GM19467 (cell line): ENCODE measurements around the gene AMN.

Experiments used
- ATAC-seq: cut with Tn5 transposase; IDR thresholded peaks from one replicate; pipeline ENCODE4 v1.9.1; 2021; ENCODE audit warnings: mild to moderate bottlenecking, moderate library complexity; ENCODE audit not compliant: unreplicated experiment

Gene AMN

GRCh38 chr14:102942069-102942468 is 19.6 kb downstream of the AMN start:
- ATAC-seq, result no peak

DNA sequence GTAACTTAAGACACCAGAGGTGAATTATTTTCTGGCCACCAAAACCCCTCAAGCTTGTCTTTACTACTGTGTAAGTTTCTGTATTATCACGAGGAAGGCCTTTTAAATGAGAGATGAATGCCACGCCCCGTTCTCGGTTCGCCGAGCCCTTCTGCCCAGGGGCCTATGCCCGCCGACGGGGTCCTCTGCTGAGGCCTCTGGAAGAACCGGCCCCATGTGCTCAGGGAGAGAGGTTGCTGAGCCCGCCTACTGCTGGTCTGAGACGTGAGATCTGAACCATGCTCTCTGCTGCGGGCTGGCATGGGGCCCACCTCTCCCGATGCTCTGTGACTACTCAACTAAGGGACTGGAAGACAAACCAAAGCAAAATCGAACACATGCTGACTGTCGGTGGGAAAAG is 21.0 kb downstream of the AMN start:
- no peak for ATAC-seq

DNA sequence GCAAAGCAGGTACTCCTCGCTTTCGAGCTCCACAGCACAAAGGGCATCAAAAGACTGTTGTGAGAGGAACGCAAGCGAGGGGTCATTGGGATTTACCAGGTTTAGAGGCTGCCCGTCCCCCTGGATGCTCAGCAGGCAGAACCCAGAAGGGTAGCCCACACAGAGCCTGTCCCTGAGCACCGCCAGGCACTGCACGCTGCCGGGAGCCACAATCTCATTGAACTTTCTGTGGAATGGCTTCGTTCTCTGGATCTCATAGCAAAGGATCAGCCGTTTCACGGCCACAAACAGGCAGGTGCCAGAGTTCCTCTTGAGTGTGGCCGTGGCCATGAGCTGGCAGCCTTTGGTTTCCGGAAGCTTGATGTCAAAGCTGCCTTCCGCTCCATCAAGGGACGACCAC is 21.5 kb downstream of the AMN start:
- ATAC-seq, result no peak

DNA sequence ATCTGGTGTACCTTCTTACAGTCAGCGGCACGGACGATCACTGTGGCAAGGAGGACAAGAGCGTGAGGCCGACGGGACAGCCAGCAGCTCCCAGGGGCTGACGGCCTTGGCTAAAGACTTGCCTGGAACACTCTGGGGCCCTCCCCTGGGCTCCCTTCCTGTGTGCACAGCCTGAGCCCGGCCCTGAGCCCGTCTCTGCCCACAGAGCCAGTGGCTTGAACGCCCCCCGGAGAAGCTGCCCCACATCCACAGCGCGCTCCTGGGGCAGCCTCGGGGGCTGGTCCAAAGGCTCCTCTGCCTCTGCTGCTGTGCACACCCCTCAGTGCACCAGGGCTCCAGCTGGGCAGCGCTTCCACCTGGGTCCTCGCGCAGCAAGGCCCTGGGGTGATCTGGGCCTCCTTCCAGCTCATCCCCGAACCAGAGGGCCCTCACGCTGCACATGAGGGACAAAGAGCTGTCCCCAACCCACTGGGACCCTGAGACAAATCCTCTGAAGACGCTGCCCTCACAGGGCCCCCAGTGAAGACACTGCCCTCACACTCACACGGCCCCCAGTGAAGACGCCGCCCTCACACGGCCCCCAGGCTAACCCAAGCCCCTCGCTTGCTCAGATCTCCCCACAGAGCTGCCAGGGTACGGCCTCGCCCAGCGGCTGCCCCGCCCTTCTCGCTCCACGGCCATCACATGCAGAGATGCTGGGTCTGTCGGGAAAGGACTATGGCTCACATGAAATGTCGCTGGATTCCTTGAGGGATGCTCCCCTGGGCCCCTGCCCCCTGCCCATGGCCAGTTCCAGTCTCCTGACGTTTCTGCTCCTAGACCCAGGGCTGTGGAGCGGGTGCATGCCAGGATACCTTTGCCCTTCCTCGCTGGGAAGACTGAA is 22.2 kb downstream of the AMN start:
- no peak for ATAC-seq

DNA sequence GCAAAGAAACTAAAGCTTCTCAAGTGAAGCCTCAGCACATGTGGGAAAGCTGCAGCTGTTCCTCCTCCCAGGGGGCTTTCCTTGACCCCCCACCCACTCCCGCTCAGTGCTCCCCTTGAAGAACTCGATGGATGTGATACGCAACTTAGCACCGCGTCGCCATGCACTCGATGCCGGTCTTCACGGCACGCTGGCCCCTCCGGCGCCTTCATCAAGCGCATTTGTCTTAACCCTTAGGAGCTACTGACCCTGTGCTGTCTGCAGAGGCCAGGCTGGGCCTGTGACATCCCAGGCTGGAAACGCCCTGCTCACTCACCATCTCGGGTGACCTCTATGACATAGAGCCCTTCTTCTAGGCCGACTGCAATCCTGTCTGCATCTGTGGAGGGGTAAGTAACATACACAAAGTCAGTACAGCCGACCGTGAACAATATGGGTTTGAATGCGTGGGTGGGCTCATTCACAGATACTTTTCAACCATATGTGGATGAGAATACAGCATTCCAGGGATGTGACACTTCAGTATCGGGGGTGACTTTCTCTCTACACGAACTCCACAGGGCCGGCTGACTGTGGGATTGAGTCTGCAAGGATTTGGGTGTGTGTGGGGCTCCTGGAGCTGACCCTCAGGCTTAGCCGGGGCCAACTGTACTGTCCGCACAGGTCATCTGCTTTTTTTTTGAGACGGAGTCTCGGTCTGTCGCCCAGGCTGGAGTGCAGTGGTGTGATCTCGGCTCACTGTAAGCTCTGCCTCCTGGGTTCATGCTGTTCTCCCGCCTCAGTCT is 23.1 kb downstream of the AMN start:
- no peak for ATAC-seq

DNA sequence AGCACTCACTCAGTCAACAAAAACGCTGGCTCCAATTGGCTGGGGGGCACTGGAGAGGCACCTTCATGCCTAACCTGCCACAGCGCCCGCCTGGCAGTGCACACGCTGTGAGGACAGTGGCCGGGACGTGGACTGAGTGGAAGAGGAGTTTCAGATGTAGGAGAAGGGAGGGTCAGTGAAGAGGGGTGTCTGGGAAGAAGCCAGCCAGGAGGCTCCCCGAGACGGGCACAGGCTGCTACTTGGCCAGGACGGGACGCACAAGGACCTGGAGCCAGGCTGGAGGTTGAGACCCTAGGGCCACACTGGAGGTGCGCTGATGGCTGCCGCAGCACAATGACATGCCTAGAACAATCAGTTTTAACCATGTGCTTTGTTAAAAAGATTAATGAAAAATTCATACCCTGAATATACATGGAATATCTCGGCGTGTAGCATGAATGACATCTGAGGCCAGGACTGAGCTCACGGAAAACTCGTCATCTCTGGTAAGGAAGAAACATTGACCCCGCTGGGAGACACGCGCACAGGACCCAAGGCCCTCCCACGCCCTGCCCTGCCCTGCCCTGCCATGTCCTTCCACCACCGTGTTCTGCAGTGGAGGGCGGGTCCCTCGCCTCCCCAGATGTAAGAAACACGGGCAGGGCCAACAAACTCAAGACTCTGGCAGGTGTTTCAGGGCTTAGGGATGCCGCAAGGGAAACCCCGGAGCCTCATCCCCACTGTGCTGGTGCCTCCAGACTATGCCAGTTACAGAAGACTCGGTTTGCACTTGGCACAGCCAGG is 25.0 kb downstream of the AMN start:
- no peak for ATAC-seq

DNA sequence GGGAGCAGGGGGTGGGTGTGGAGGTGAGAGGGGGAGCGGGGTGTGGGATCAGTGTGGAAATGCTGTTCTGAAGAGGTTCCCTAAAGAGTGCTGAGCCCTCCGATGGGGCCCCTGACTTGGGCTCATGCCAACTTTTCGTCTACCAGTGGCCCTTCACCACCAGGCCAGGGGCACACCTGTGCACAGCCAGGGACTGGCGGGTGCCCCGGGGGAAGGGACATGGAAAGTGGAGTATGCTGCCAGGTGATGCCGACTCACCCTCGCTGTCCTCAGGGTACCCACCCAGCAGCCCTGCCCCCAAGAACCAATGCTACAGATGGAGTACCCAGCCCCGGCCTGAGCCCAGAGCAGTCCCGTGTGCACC is 26.2 kb downstream of the AMN start:
- no peak for ATAC-seq

DNA sequence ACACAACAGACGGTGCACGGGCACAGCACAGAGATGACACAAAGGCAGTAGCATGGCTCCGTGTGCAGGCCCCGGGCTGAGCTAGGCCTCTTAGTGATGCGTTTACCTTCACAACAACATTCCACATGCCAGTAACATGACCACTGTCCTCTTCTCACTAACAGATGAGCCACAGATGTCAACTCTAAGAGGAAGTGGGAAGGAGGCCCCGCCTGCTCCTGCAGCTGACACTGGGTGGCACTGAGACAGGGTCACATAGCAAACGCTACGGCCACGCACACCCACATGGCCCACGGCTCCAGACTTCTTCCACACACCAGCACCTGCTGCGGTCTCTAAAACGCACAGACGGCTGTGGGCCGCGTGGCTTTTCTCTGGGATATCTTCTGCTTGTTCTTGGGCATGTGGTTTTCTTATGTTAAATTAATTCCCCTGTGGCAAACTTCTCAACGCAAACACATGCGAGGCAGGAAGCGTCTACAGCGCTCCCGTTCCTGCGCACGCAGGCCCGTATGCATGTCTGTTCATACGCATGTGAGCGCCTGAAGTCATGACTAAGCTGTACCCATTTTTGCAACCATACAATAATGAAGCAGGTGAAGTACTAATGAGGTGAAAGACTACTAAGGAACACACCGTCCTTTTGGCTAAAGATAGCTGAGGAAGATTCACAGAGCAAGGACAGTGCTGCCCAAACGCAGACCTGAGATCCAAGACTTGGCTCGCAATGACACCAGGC is 26.8 kb downstream of the AMN start:
- ATAC-seq, result no peak

DNA sequence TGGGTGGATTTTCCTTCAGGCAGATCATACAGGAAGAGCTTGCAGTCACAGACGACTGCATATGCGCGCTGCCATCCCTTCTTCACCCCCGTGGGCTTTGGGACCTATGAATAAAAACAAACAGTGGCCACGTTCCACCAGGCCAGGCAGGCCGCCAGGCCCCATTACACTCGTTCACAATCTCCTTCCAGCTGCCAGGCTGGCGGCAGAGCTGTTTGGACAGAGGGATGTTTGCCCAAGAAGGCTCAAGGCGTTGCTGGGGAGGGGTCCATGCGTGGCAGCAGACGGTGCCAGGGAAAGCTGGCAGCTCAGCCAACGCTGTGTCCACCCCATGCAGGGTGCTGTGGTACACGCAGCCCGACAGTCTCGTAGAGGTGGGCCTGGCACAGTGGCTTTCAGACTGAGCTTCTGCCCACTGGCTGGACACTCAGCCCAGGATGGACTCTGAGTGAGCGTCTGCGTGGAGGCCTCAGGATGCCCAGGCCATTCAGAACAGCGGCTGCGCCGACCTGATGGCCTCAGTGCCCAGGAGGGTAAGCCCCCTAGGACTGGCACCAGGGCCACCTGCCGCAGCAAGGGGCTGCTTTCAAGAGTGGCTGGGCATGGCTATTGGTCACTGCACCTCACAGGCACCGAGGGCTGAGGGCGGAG is 27.5 kb downstream of the AMN start:
- no peak for ATAC-seq

- ATAC-seq, result no peak
Measured at GRCh38 chr14:102951034-102951433, 28.6 kb downstream of the AMN start.

GRCh38 chr14:102951799-102952198 is 29.3 kb downstream of the AMN start:
- ATAC-seq, result no peak

GRCh38 chr14:102952276-102952675 is 29.8 kb downstream of the AMN start:
- ATAC-seq, result no peak

- ATAC-seq, result no peak
Measured at GRCh38 chr14:102953100-102953499, 30.6 kb downstream of the AMN start.

- no peak for ATAC-seq
Measured at GRCh38 chr14:102954081-102954789, 31.8 kb downstream of the AMN start.

DNA sequence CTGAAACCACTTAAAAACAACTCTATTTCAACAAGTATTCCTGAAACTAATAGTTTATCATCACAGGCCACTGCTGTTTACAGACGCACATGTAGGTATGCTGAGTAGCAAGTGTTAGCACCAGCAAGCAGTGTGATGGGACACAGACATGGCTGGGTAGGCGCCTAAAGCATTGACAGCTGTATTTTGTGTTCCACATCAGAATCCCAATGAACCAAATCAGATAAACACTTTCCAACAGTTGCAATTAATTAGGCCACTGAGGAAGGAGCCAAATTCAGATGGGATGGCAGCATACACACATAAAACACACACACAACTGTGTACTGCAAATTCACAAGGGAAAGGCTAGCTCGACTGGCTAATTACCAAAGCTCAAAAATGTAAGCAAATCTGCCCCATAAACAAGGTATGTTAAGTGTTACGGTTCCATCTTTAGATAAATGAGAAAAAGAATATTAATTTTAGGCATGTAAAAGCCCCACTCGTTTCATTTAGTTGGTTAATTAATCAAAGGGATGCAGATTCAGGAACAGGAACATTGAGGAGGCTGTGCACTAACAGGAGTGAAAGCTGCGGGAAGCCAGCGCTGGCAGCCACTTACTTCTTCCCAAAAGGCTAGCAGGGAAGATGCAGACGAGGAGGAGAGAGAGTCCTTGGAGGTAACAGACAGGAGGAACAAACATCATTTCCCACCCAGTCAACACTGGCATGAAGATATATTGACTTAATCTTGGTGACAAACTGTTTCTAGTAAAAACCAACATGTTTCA is 33.4 kb downstream of the AMN start:
- ATAC-seq, result no peak

DNA sequence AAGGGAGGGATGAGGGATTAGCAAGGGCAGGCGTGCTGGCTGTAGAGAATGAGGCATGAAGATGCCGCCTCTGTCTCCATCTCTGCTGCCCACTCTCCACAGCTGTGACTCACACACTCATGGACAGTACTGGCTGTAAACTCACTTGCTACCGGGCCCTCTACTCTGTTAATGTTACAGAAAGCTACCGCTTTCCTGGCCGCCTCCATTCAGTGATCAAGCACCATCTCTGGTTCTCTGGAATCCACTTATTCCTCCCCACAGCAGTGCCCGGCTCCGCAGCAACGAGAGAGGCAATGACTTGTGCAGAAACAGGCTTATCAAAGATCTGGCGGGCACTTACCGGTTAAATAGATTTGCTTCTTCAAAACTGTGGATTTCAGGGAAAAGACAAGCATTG is 34.8 kb downstream of the AMN start:
- no peak for ATAC-seq

- ATAC-seq, result no peak
Measured at GRCh38 chr14:102958461-102958860, 36.0 kb downstream of the AMN start.

DNA sequence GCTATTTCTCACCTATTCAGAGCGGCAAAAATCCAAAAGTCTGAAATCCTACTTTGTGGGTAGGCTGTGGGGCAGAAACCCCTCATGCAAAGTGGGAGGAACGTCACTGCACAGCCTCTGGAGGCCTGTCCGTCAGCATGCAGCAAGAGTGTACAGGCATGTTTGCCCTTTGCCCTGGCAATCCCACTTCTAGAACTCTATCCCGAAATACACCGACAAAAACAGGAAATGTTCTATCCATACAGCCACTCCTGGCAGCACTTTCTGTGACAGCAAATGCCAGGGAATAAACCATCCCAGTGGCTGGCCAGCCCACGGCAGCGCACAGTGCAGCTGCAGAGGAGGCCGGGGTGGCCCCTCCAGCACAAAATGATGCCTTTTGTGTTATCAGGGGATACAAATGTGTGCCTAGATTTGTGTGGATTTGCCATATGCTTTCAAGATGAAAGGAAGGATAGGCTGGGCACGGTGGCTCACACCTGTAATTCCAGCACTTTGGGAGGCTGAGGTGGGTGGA is 39.7 kb downstream of the AMN start:
- ATAC-seq, result no peak
